ENCODE measurements around the gene ZNF839. TPM values are rescaled to one million over a fixed set of nuclear protein-coding genes. Genes with fewer than 3 reads are reported as not detected.
"Not testable (repeated sequence)": the region's sequence is repeated elsewhere in the genome, so short reads cannot be mapped to it uniquely, and the experiment has no call there.

Gene ZNF839
- total RNA-seq, 1 donor from 2014 or later = 16.9 TPM

DNA sequence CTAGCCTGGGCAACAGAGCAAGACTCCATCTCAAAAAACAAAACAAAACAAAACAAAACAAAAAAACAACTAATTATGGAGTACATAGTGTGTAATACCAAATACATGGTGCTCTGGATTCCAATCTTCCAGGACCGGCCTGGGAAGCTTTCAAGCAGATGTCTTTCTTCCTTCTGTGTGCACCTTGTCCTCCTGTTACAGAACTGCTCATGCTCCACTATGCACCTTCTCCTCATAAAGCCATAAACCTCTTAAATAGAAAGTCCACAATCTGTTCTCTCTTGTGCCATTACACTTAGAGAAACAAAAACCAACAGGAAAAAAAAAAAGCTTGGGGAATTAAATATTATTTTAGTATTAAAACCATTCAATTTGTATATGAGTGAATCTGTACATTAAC lies 27.1 kb upstream of the ZNF839 start:
- TF ChIP-seq, protein P1, sequence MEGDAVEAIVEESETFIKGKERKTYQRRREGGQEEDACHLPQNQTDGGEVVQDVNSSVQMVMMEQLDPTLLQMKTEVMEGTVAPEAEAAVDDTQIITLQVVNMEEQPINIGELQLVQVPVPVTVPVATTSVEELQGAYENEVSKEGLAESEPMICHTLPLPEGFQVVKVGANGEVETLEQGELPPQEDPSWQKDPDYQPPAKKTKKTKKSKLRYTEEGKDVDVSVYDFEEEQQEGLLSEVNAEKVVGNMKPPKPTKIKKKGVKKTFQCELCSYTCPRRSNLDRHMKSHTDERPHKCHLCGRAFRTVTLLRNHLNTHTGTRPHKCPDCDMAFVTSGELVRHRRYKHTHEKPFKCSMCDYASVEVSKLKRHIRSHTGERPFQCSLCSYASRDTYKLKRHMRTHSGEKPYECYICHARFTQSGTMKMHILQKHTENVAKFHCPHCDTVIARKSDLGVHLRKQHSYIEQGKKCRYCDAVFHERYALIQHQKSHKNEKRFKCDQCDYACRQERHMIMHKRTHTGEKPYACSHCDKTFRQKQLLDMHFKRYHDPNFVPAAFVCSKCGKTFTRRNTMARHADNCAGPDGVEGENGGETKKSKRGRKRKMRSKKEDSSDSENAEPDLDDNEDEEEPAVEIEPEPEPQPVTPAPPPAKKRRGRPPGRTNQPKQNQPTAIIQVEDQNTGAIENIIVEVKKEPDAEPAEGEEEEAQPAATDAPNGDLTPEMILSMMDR (conservative IDR thresholded peaks at IDR 0.05; ENCODE audit: low read depth, low read length) = no peak
- no peak overlapping the region for H3K4me3 ChIP-seq (ENCODE audit: low read depth, low read length)
- DNase-seq (ENCODE audit: low read depth) = no peak

DNA sequence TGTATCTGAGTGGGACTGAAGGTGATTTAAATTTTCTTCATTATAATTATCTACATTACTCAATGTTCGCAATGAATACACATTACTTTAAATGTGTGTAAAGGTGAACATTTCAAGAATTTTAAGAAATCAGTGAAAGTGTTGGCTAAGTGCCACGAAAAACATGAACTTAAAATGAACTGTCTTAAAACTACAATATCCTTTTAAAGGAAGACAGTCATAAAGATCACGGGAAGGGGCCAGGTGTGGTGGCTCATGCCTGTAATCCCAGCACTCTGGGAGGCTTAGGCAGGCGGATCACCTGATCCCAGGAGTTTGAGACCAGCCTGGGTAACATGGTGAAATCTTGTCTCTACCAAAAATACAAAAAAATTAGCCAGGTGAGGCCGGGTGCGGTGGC lies 25.8 kb upstream of the ZNF839 start:
- DNase-seq (ENCODE audit: low read depth) = no peak
- no peak overlapping the region for H3K4me3 ChIP-seq (ENCODE audit: low read depth, low read length)
- TF ChIP-seq, protein P1 (conservative IDR thresholded peaks at IDR 0.05; ENCODE audit: low read depth, low read length) = no peak

DNA sequence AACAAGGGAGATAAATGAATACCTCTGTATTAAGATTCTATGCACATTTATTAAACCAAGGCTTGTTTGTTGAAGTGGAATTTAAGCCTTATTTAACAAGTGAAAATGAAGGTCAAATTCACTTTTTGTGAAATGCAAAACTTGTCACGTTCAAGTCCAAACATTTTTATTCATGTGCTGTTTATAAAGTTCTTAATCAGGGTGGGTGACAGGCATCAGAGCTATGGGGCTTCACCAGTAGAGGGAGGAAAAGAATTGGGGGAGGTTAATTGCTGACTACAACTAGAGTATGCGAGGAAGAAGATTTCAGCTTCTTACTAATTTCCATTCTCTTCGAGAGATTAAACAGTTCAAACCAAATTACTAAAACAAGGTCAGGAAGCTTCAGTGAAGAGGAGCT lies 24.3 kb upstream of the ZNF839 start:
- TF ChIP-seq, protein P1 (conservative IDR thresholded peaks at IDR 0.05; ENCODE audit: low read depth, low read length) = peak; percentile 43
- no peak for DNase-seq (ENCODE audit: low read depth)
- no peak overlapping the region for H3K4me3 ChIP-seq (ENCODE audit: low read depth, low read length)

DNA sequence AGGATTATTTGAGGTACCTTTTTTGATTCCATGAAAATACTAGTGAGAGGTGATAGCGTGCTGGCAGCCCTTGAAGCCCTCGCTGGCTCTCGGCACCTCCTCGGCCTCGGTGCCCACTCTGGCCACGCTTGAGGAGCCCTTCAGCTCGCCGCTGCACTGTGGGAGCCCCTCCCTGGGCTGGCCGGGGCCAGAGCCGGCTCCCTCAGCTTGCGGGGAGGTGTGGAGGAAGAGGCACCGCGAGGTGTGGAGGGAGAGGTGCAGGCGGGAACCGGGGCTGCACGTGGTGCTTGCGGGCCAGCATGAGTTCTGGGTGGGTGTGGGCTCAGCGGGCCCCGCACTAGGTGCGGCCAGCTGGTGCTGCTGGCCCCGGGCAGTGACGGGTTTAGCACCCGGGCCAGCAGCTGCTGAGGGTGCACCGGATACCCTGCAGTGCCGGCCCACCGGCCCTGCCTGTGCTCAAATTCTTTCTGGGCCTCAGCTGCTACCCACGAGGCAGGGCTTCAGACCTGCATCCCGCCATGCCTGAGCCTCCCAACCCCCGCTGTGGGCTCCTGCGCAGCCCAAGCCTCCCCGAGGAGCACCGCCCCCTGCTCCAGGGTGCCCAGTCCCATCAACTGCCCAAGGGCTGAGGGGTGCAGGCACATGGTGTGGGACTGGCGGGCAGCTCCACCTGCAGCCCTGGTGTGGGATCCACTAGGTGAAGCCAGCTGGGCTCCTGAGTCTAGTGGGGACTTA lies 21.9 kb upstream of the ZNF839 start:
- TF ChIP-seq, protein P1 (conservative IDR thresholded peaks at IDR 0.05; ENCODE audit: low read depth, low read length) = no peak
- H3K4me3 ChIP-seq (ENCODE audit: low read depth, low read length) = no peak overlapping the region
- no peak for DNase-seq (ENCODE audit: low read depth)

DNA sequence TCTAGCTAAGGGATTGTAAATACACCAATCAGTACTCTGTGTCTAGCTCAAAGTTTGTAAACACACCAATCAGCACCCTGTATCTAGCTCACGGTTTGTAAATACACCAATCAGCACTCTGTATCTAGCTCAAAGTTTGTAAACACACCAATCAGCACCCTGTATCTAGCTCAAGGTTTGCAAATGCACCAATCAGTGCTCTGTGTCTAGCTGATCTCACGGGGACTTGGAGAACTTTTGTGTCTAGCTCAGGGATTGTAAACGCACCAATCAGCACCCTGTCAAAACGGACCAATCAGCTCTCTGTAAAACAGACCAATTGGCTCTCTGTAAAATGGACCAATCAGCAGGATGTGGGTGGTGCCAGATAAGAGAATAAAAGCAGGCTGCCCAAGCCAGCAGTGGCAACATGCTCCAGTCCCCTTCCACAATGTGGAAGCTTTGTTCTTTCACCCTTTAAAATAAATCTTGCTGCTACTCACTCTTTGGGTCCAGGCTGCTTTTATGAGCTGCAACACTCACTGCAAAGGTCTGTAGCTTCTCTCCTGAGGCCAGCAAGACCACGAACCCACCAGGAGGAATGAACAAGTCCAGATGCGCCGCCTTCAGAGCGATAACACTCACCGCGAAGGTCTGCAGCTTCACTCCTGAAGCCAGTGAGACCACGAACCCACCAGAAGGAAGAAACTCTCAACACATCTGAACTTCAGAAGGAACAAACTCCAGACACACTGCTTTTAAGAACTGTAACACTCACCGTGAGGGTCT lies 21.1 kb upstream of the ZNF839 start:
- not testable (repeated sequence) for DNase-seq (ENCODE audit: low read depth); H3K4me3 ChIP-seq (ENCODE audit: low read depth, low read length)

DNA sequence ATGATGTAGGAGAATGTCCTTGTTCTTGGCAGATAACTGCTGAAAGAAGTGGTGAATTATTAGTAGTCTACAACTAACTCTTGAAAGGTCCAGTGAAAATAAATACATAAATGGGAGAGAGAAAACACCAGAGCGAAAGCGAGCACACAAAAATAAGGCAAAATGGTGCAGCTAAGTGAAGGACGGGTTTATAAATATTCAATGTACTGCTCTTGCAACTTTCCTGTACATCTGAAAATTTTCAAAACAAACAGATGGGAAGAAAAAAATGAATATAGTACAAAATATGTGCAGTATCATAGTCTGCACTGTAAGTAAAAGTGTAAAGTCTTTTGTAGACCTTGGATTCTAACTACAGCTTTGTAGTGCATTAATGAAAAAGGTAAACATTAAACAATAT lies 15.9 kb upstream of the ZNF839 start:
- peak overlapping the region; percentile 96 for H3K4me3 ChIP-seq (ENCODE audit: low read depth, low read length)
- TF ChIP-seq, protein P1 (conservative IDR thresholded peaks at IDR 0.05; ENCODE audit: low read depth, low read length) = no peak

DNA sequence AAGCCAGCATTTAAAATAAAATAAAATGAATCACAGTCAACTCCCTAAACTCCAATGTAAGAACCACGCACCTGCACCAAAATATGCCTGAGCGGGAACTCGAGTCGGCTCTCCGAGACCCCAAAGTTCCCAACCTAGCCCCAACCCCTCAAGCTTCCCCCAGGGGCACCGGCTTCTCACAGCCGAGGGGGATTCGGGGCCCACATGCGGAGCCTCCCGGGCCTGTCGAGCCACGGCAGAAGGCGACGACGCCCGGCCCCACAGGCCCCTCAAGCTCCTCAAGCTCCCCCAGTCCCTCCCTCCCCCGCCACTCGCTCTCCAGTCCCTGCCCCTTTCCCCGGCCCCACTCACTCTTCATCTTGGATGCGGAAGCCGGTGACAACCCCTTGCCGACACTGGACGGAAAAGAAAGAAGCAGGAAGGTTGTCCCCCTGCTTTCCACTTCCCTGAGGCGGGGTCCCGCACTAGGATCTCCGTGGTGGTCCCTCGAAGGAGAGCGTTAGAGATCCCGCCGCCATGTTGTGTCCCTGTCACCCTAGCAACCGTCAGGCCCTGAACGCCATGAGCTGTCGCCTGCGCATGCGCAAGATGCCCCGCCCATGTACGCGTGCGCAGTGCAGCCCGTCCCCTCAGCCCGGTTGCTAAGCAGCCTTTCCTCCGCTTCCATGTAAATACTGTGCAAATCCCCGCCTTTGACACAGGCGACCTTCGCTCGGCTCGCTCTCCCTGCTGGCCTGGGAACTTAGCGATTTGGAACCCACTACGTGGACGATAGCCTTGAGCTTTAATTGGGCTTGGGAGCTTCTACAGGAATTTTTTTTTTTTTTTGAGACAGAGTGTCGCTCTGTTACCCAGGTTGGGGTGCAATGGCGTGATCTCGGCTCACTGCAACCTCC lies 14.7 kb upstream of the ZNF839 start, which contains the start of gene MOK:
MOK (minus strand) TSS at position 554 of the 896 bp plus-strand sequence; CDS start at position 358, 196 bp downstream.
- no peak for DNase-seq (ENCODE audit: low read depth)
- H3K4me3 ChIP-seq (ENCODE audit: low read depth, low read length) = peak within 1 kb of the TSS; percentile 96
- TF ChIP-seq, protein P1 (conservative IDR thresholded peaks at IDR 0.05; ENCODE audit: low read depth, low read length) = no peak

More for the DNA sequence above, 15.9 kb upstream of the ZNF839 start:
- DNase-seq (ENCODE audit: low read depth) = no peak
